Measurements from ENCODE around the gene KCP. TPM values are rescaled to one million over a fixed set of nuclear protein-coding genes. Genes with fewer than 3 reads are reported as not detected.

KCP gene
- total RNA-seq, 1 experiment from 2014 or later, result 9.9 TPM

GRCh38 chr7:128855559-128855958 lies 55.0 kb downstream of the KCP start:
- intact Hi-C loops (cut with micrococcal nuclease; ENCODE audit: unreplicated experiment), result no loop called here
- CTCF ChIA-PET, result no interaction called here
- no peaks in the 10 kb centered on the region for H3K36me3 ChIP-seq (ENCODE audit: low read depth)
- H3K4me2 ChIP-seq, result no peak overlapping the region
- POLR2A ChIA-PET (ENCODE audit: unreplicated experiment), result no interaction called here
- BruUV-seq (replicated peaks), result no TSS peak
- no peaks in the 10 kb centered on the region for H3K27me3 ChIP-seq (ENCODE audit: insufficient read depth, low read depth)
- H2AFZ ChIP-seq, result no peak overlapping the region
- no peak overlapping the region for H3K27ac ChIP-seq
- no peaks in the 10 kb centered on the region for H3F3A ChIP-seq (ENCODE audit: insufficient read depth, low read depth)
- H3K9me2 ChIP-seq (ENCODE audit: insufficient read depth), result no peaks in the 10 kb centered on the region
- H3K4me3 ChIP-seq, result no peak overlapping the region
- H3K79me2 ChIP-seq (ENCODE audit: low read depth), result no peaks in the 10 kb centered on the region
- TF ChIP-seq EZH2 (IDR thresholded peaks at IDR 0.05; ENCODE audit: low read depth), result no peak
- TF ChIP-seq CTCF (conservative IDR thresholded peaks at IDR 0.05), result no peak
- no peaks in the 10 kb centered on the region for H4K20me1 ChIP-seq (ENCODE audit: insufficient read depth)
- H3K9me3 ChIP-seq (ENCODE audit: insufficient read depth, low read depth), result no peaks in the 10 kb centered on the region
- no peak for DNase-seq
- no peaks in the 10 kb centered on the region for H3K4me1 ChIP-seq (replicated peaks; ENCODE audit: insufficient read depth)

- H3K27me3 ChIP-seq (ENCODE audit: insufficient read depth, low read depth), result no peaks in the 10 kb centered on the region
- ChIA-PET CTCF (no interaction called here), POLR2A (ENCODE audit: unreplicated experiment) (no interaction called here)
- no peaks in the 10 kb centered on the region for H3K9me3 ChIP-seq (ENCODE audit: insufficient read depth, low read depth)
- H3K4me3 ChIP-seq, result no peak overlapping the region
- no peak for DNase-seq
- H3K9me2 ChIP-seq (ENCODE audit: insufficient read depth), result no peaks in the 10 kb centered on the region
- no peaks in the 10 kb centered on the region for H3F3A ChIP-seq (ENCODE audit: insufficient read depth, low read depth)
- no peaks in the 10 kb centered on the region for H3K4me1 ChIP-seq (replicated peaks; ENCODE audit: insufficient read depth)
- no peaks in the 10 kb centered on the region for H4K20me1 ChIP-seq (ENCODE audit: insufficient read depth)
- no peak overlapping the region for H3K27ac ChIP-seq
- H3K4me2 ChIP-seq, result no peak overlapping the region
- no peaks in the 10 kb centered on the region for H3K36me3 ChIP-seq (ENCODE audit: low read depth)
- no TSS peak for BruUV-seq (replicated peaks)
- intact Hi-C loops (cut with micrococcal nuclease; ENCODE audit: unreplicated experiment), result no loop called here
- no peak overlapping the region for H2AFZ ChIP-seq
- H3K79me2 ChIP-seq (ENCODE audit: low read depth), result no peaks in the 10 kb centered on the region
- no peak for TF ChIP-seq EZH2 (IDR thresholded peaks at IDR 0.05; ENCODE audit: low read depth)
- no peak for TF ChIP-seq CTCF (conservative IDR thresholded peaks at IDR 0.05)
These were observed 56.1 kb downstream of the KCP start for GRCh38 chr7:128854396-128854795.

GRCh38 chr7:128853799-128854198 lies 56.7 kb downstream of the KCP start:
- POLR2A ChIA-PET (ENCODE audit: unreplicated experiment), result no interaction called here
- Histone ChIP-seq H3K36me3 (ENCODE audit: low read depth) (no peaks in the 10 kb centered on the region), H2AFZ (no peak overlapping the region), H3K4me2 (no peak overlapping the region), H3K79me2 (ENCODE audit: low read depth) (no peaks in the 10 kb centered on the region), H3K4me3 (no peak overlapping the region), H3K4me1 (replicated peaks; ENCODE audit: insufficient read depth) (no peaks in the 10 kb centered on the region), H3K27me3 (ENCODE audit: insufficient read depth, low read depth) (no peaks in the 10 kb centered on the region), H3K9me2 (ENCODE audit: insufficient read depth) (no peaks in the 10 kb centered on the region), H3F3A (ENCODE audit: insufficient read depth, low read depth) (no peaks in the 10 kb centered on the region), H3K27ac (no peak overlapping the region), H3K9me3 (ENCODE audit: insufficient read depth, low read depth) (no peaks in the 10 kb centered on the region), H4K20me1 (ENCODE audit: insufficient read depth) (no peaks in the 10 kb centered on the region)
- CTCF ChIA-PET, result no interaction called here
- no peak for DNase-seq
- no TSS peak for BruUV-seq (replicated peaks)
- no peak for TF ChIP-seq EZH2 (IDR thresholded peaks at IDR 0.05; ENCODE audit: low read depth)
- TF ChIP-seq CTCF (conservative IDR thresholded peaks at IDR 0.05), result no peak
- intact Hi-C loops (cut with micrococcal nuclease; ENCODE audit: unreplicated experiment), result no loop called here

Data from PC-9 (cell line).